ENCODE measurements around the gene ACKR1.

ACKR1 gene

GRCh38 chr1:159205225-159205624, 550 bp downstream of the ACKR1 start:
- H3K27me3 ChIP-seq (ENCODE audit: control insufficient read depth in 1 of 2, insufficient read depth in 2 of 2, low read length in 2 of 2) = peaks cover 12 to 13% of the 10 kb centered on the region in 2 donors
- no peak overlapping the region for H3K27ac ChIP-seq (ENCODE audit: low read depth, low read length)

GRCh38 chr1:159206110-159206509, 1.4 kb downstream of the ACKR1 start:
- H3K9me3 ChIP-seq (ENCODE audit: control insufficient read depth in 1 of 2, low read length in 2 of 2) = no peaks in the 10 kb centered on the region
- peaks cover 12 to 13% of the 10 kb centered on the region in 2 donors for H3K27me3 ChIP-seq (ENCODE audit: control insufficient read depth in 1 of 2, insufficient read depth in 2 of 2, low read length in 2 of 2)
- no peaks in the 10 kb centered on the region for H3K36me3 ChIP-seq (ENCODE audit: control insufficient read depth in 1 of 2, insufficient read depth in 2 of 2, low read length in 2 of 2)
- H3K9ac ChIP-seq (ENCODE audit: low read depth in 1 of 2, low read length in 2 of 2) = no peak overlapping the region
- no peak overlapping the region for H3K4me3 ChIP-seq (ENCODE audit: low read depth in 1 of 2, low read length in 2 of 2)
- H3K27ac ChIP-seq (ENCODE audit: low read depth, low read length) = no peak overlapping the region
- no peaks in the 10 kb centered on the region for H3K4me1 ChIP-seq (ENCODE audit: control insufficient read depth in 1 of 2, insufficient read depth in 2 of 2, low read length in 2 of 2)

More at GRCh38 chr1:159205225-159205624, 550 bp downstream of the ACKR1 start:
- Histone ChIP-seq H3K9me3 (ENCODE audit: control insufficient read depth in 1 of 2, low read length in 2 of 2) (no peaks in the 10 kb centered on the region), H3K36me3 (ENCODE audit: control insufficient read depth in 1 of 2, insufficient read depth in 2 of 2, low read length in 2 of 2) (no peaks in the 10 kb centered on the region), H3K4me1 (ENCODE audit: control insufficient read depth in 1 of 2, insufficient read depth in 2 of 2, low read length in 2 of 2) (no peaks in the 10 kb centered on the region), H3K9ac (ENCODE audit: low read depth in 1 of 2, low read length in 2 of 2) (no peak overlapping the region), H3K4me3 (ENCODE audit: low read depth in 1 of 2, low read length in 2 of 2) (no peak overlapping the region)

DNA sequence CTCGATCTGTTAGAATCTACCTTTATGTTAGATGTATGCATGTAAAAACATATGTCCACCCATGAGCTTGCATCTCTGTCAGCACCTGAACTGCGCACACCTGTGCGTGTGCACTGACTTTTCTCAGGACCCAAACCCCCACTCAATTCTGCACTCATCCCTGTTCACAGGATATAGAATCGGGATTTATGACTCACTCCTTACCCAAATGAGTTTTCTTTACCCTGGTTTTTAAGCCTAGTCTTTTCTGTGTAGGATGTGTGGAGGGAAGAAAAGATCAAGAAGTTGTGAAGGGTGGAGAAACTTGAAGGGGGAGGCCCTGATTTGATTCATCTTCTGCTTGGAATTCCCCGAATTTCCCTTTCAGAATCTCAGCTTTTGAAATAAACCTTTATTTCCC, 2.4 kb downstream of the ACKR1 start:
- H3K4me3 ChIP-seq (ENCODE audit: low read depth in 1 of 2, low read length in 2 of 2) = no peak overlapping the region
- no peak overlapping the region for H3K9ac ChIP-seq (ENCODE audit: low read depth in 1 of 2, low read length in 2 of 2)
- no peaks in the 10 kb centered on the region for H3K36me3 ChIP-seq (ENCODE audit: control insufficient read depth in 1 of 2, insufficient read depth in 2 of 2, low read length in 2 of 2)
- no peaks in the 10 kb centered on the region for H3K9me3 ChIP-seq (ENCODE audit: control insufficient read depth in 1 of 2, low read length in 2 of 2)
- H3K27ac ChIP-seq (ENCODE audit: low read depth, low read length) = no peak overlapping the region
- H3K4me1 ChIP-seq (ENCODE audit: control insufficient read depth in 1 of 2, insufficient read depth in 2 of 2, low read length in 2 of 2) = no peaks in the 10 kb centered on the region
- H3K27me3 ChIP-seq (ENCODE audit: control insufficient read depth in 1 of 2, insufficient read depth in 2 of 2, low read length in 2 of 2) = peaks cover 10 to 12% of the 10 kb centered on the region in 2 donors

GRCh38 chr1:159207774-159208173, 3.1 kb downstream of the ACKR1 start:
- no peaks in the 10 kb centered on the region for H3K36me3 ChIP-seq (ENCODE audit: control insufficient read depth in 1 of 2, insufficient read depth in 2 of 2, low read length in 2 of 2)
- H3K4me1 ChIP-seq (ENCODE audit: control insufficient read depth in 1 of 2, insufficient read depth in 2 of 2, low read length in 2 of 2) = no peaks in the 10 kb centered on the region
- peaks cover 10 to 12% of the 10 kb centered on the region in 2 donors for H3K27me3 ChIP-seq (ENCODE audit: control insufficient read depth in 1 of 2, insufficient read depth in 2 of 2, low read length in 2 of 2)
- H3K27ac ChIP-seq (ENCODE audit: low read depth, low read length) = no peak overlapping the region
- no peaks in the 10 kb centered on the region for H3K9me3 ChIP-seq (ENCODE audit: control insufficient read depth in 1 of 2, low read length in 2 of 2)
- no peak overlapping the region for H3K9ac ChIP-seq (ENCODE audit: low read depth in 1 of 2, low read length in 2 of 2)
- H3K4me3 ChIP-seq (ENCODE audit: low read depth in 1 of 2, low read length in 2 of 2) = no peak overlapping the region

GRCh38 chr1:159208175-159208825, 3.6 kb downstream of the ACKR1 start:
- Histone ChIP-seq H3K27ac (ENCODE audit: low read depth, low read length) (no peak overlapping the region), H3K9ac (ENCODE audit: low read depth in 1 of 2, low read length in 2 of 2) (no peak overlapping the region), H3K27me3 (ENCODE audit: control insufficient read depth in 1 of 2, insufficient read depth in 2 of 2, low read length in 2 of 2) (peaks cover 10 to 12% of the 10 kb centered on the region in 2 donors), H3K36me3 (ENCODE audit: control insufficient read depth in 1 of 2, insufficient read depth in 2 of 2, low read length in 2 of 2) (no peaks in the 10 kb centered on the region), H3K4me3 (ENCODE audit: low read depth in 1 of 2, low read length in 2 of 2) (no peak overlapping the region), H3K4me1 (ENCODE audit: control insufficient read depth in 1 of 2, insufficient read depth in 2 of 2, low read length in 2 of 2) (no peaks in the 10 kb centered on the region), H3K9me3 (ENCODE audit: control insufficient read depth in 1 of 2, low read length in 2 of 2) (no peaks in the 10 kb centered on the region)

DNA sequence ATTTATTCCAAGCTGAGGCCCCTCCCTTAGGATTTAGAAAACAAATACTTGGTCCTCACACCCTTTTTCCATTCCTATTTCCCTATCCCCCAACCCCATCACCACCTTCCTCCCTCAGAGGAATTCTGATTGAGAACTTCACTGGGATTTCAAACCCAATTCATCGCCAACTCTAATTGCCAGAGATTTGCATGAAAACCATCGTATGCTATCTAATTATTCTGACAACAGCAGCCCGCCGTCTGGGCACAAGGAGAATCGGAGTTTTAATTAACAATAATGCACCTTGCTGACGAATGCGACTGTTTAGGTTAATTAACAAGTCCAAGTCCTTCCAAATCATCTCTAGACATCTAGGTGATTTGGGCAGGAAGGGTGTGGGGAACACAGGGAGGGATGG, 4.4 kb downstream of the ACKR1 start:
- Histone ChIP-seq H3K36me3 (ENCODE audit: control insufficient read depth in 1 of 2, insufficient read depth in 2 of 2, low read length in 2 of 2) (no peaks in the 10 kb centered on the region), H3K9me3 (ENCODE audit: control insufficient read depth in 1 of 2, low read length in 2 of 2) (no peaks in the 10 kb centered on the region), H3K4me3 (ENCODE audit: low read depth in 1 of 2, low read length in 2 of 2) (no peak overlapping the region), H3K27ac (ENCODE audit: low read depth, low read length) (no peak overlapping the region), H3K27me3 (ENCODE audit: control insufficient read depth in 1 of 2, insufficient read depth in 2 of 2, low read length in 2 of 2) (peaks cover 10 to 12% of the 10 kb centered on the region in 2 donors), H3K4me1 (ENCODE audit: control insufficient read depth in 1 of 2, insufficient read depth in 2 of 2, low read length in 2 of 2) (no peaks in the 10 kb centered on the region), H3K9ac (ENCODE audit: low read depth in 1 of 2, low read length in 2 of 2) (no peak overlapping the region)

DNA sequence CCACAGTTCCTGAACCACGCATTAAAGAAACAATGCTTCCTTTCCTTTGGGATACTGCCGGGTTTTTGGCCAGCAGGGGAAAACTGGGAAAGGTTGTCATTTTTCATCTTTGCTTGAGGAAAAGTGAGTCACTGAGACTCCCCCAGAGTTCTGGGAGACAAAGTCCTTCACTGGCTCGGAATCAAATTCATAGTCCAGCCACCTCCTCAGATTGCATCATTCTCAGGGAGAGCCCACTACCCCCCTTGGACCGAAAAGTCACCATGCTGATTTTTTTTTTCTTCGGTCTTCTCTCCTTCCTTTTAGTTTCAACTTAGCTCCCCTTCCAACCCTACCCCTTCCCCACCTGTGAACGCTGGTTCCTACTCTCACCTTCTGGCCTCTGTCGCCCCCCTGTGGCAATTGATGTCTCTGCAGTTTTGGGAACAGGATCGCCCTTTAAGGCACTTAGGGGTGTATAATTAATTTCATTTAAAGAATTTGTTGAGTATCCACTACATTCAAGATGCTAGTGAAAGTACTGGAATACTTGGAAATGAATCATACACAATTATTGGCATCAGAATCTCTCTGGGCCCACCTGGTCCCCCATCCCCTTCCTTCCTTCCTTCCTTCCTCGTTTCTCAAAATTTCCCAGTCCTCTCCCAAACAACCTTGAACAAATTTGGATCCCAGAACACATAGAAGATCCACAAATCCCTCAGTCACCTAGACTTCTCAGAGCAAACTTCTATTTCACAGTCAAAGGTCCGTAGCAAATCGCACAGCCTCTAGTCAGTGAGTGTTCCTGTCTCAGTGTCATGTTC, 6.9 kb downstream of the ACKR1 start:
- H3K36me3 ChIP-seq (ENCODE audit: control insufficient read depth in 1 of 2, insufficient read depth in 2 of 2, low read length in 2 of 2) = no peaks in the 10 kb centered on the region
- no peaks in the 10 kb centered on the region for H3K4me1 ChIP-seq (ENCODE audit: control insufficient read depth in 1 of 2, insufficient read depth in 2 of 2, low read length in 2 of 2)
- no peak overlapping the region for H3K9ac ChIP-seq (ENCODE audit: low read depth in 1 of 2, low read length in 2 of 2)
- no peak overlapping the region for H3K27ac ChIP-seq (ENCODE audit: low read depth, low read length)
- H3K4me3 ChIP-seq (ENCODE audit: low read depth in 1 of 2, low read length in 2 of 2) = no peak overlapping the region
- peaks cover 0 to 15% of the 10 kb centered on the region in 2 donors for H3K27me3 ChIP-seq (ENCODE audit: control insufficient read depth in 1 of 2, insufficient read depth in 2 of 2, low read length in 2 of 2)
- no peaks in the 10 kb centered on the region for H3K9me3 ChIP-seq (ENCODE audit: control insufficient read depth in 1 of 2, low read length in 2 of 2)

DNA sequence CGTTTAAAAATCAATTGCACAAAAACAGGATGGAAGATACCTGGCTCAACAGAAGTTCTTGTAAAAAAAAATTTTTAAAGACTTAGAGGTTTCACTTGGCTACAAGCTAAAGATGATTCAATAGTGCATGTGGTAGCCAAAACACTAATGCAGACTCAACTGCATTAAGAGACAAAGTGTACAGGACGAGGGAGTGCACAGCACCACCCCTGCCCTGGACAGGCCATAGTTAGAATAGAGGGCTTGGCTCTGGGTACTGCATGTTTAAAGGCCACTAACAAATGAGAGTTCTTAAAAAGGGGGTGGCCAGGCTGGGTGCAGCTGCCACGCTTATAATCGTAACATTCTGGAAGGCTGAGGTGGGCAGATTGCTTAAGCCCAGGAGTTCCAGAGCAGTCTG, 7.9 kb downstream of the ACKR1 start:
- Histone ChIP-seq H3K27me3 (ENCODE audit: control insufficient read depth in 1 of 2, insufficient read depth in 2 of 2, low read length in 2 of 2) (peaks cover 0 to 7% of the 10 kb centered on the region in 2 donors), H3K4me1 (ENCODE audit: control insufficient read depth in 1 of 2, insufficient read depth in 2 of 2, low read length in 2 of 2) (no peaks in the 10 kb centered on the region), H3K27ac (ENCODE audit: low read depth, low read length) (no peak overlapping the region), H3K36me3 (ENCODE audit: control insufficient read depth in 1 of 2, insufficient read depth in 2 of 2, low read length in 2 of 2) (no peaks in the 10 kb centered on the region), H3K4me3 (ENCODE audit: low read depth in 1 of 2, low read length in 2 of 2) (no peak overlapping the region), H3K9me3 (ENCODE audit: control insufficient read depth in 1 of 2, low read length in 2 of 2) (no peaks in the 10 kb centered on the region), H3K9ac (ENCODE audit: low read depth in 1 of 2, low read length in 2 of 2) (no peak overlapping the region)

DNA sequence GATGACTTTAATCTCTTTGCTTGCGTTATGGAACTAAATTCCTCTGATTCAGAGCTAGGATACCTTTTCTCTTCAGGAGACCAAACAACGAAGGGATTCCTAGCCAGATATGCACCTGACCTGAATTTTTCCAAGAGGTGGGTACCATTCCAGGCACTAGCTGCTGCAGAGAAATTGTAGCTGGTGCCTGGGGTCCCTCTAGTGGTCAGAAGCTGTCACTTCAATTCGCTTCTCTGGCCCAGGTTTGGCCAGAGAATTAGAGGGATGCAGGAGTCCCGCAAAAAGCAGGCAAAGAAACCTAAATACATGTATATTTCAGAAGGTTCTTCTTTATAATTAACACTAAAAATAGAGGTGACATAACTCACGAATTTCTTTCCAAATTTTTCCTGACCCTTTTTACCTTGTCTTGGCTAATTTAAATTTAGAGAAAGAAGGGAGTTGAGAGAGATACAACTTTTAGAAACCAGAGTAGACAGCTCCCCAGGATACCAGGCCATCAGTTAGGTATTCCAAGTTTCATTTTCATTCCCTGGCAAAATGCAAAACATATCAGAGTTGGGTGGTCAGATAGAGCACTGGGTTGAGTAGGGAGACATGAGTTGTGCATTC, 9.6 kb downstream of the ACKR1 start:
- H3K4me3 ChIP-seq (ENCODE audit: low read depth in 1 of 2, low read length in 2 of 2) = no peak overlapping the region
- H3K27ac ChIP-seq (ENCODE audit: low read depth, low read length) = no peak overlapping the region
- no peaks in the 10 kb centered on the region for H3K4me1 ChIP-seq (ENCODE audit: control insufficient read depth in 1 of 2, insufficient read depth in 2 of 2, low read length in 2 of 2)
- H3K27me3 ChIP-seq (ENCODE audit: control insufficient read depth in 1 of 2, insufficient read depth in 2 of 2, low read length in 2 of 2) = peaks cover 0 to 4% of the 10 kb centered on the region in 2 donors
- no peaks in the 10 kb centered on the region for H3K36me3 ChIP-seq (ENCODE audit: control insufficient read depth in 1 of 2, insufficient read depth in 2 of 2, low read length in 2 of 2)
- no peak overlapping the region for H3K9ac ChIP-seq (ENCODE audit: low read depth in 1 of 2, low read length in 2 of 2)
- H3K9me3 ChIP-seq (ENCODE audit: control insufficient read depth in 1 of 2, low read length in 2 of 2) = no peaks in the 10 kb centered on the region

Data from duodenal mucosa (tissue), 2 donors.